Osteoblast (primary cell): Measurements from ENCODE around the gene RALB. TPM values are rescaled to one million over a fixed set of nuclear protein-coding genes. Genes with fewer than 3 reads are reported as not detected.
"Not testable (repeated sequence)": the region's sequence is repeated elsewhere in the genome, so short reads cannot be mapped to it uniquely, and the experiment has no call there.

ENCODE experiments used
- DNase-seq: peaks from one replicate; pipeline ENCODE4 v3.0.0; 2011; ENCODE audit warnings: low spot score, mixed read lengths; ENCODE audit not compliant: insufficient read length; ENCODE audit errors: missing footprints
- H2AFZ ChIP-seq: 2 replicates; pipeline ENCODE4 v1.6.0; 2011; ENCODE audit warnings: mild to moderate bottlenecking, low read length
- H3K27ac ChIP-seq: 2 replicates; pipeline ENCODE4 v1.5.1; 2011; ENCODE audit warnings: mild to moderate bottlenecking, low read depth, low read length, moderate library complexity
- H3K27me3 ChIP-seq: 2 replicates; pipeline ENCODE4 v1.6.0; 2012; ENCODE audit warnings: mild to moderate bottlenecking, control low read depth, inconsistent platforms, low read length, moderate library complexity; ENCODE audit not compliant: insufficient read depth
- H3K36me3 ChIP-seq: 2 replicates; pipeline ENCODE4 v1.5.1; 2011; ENCODE audit warnings: mild to moderate bottlenecking, low read length, control low read depth, moderate library complexity; ENCODE audit not compliant: insufficient read depth
- H3K4me1 ChIP-seq: 2 replicates; pipeline ENCODE4 v1.5.1; 2011; ENCODE audit warnings: mild to moderate bottlenecking, low read length, control low read depth, moderate library complexity; ENCODE audit not compliant: insufficient read depth
- H3K4me2 ChIP-seq: 2 replicates; pipeline ENCODE4 v1.6.0; 2011; ENCODE audit warnings: mild to moderate bottlenecking, low read length; ENCODE audit not compliant: insufficient read depth
- H3K4me3 ChIP-seq: fragments of 200-600 bp; sonication (generic); 3 replicates; pipeline ENCODE4 v1.5.1; 2012; ENCODE audit warnings: mild to moderate bottlenecking, low read length, inconsistent platforms; ENCODE audit not compliant: insufficient read depth
- H3K79me2 ChIP-seq: 2 replicates; pipeline ENCODE4 v1.6.0; 2012; ENCODE audit warnings: mild to moderate bottlenecking, low read length, control low read depth, inconsistent platforms; ENCODE audit not compliant: insufficient read depth
- H3K9me3 ChIP-seq: 2 replicates; pipeline ENCODE4 v1.5.1; 2011; ENCODE audit warnings: low read depth, low read length, control low read depth
- H4K20me1 ChIP-seq: 2 replicates; pipeline ENCODE4 v1.6.0; 2012; ENCODE audit warnings: mild to moderate bottlenecking, low read length, control low read depth; ENCODE audit not compliant: insufficient read depth
- CTCF ChIP-seq: IDR thresholded peaks from 2 replicates; pipeline ENCODE4 v1.5.1; 2011; ENCODE audit warnings: mild to moderate bottlenecking, low read depth, low read length, moderate library complexity; ENCODE audit errors: extremely low read depth
- total RNA-seq: library from RNA; depleted of rRNA; stranded (reverse); fragments of >200 nt; gene quantifications from 2 replicates; pipeline ENCODE4 v1.2.3, GENCODE V29; 2012

The RALB gene
- total RNA-seq, 1 donor = 48.5 TPM

GRCh38 chr2:120230515-120231471 lies 21.9 kb upstream of the RALB start:
- Histone ChIP-seq H3K27me3 (no peaks in the 10 kb centered on the region), H2AFZ (no peak overlapping the region), H3K36me3 (no peaks in the 10 kb centered on the region), H3K4me1 (peaks cover 6% of the 10 kb centered on the region), H3K4me2 (no peak overlapping the region), H3K9me3 (no peaks in the 10 kb centered on the region), H3K79me2 (no peaks in the 10 kb centered on the region), H3K4me3 (no peak overlapping the region), H4K20me1 (no peaks in the 10 kb centered on the region), H3K27ac (no peak overlapping the region)
- no peak for TF ChIP-seq CTCF
- no peak for DNase-seq

- Histone ChIP-seq H3K36me3 (no peaks in the 10 kb centered on the region), H2AFZ (peak overlapping the region; percentile 92), H3K4me3 (no peak overlapping the region), H3K9me3 (no peaks in the 10 kb centered on the region), H3K4me1 (peaks cover 6% of the 10 kb centered on the region), H4K20me1 (no peaks in the 10 kb centered on the region), H3K27ac (no peak overlapping the region), H3K79me2 (no peaks in the 10 kb centered on the region), H3K27me3 (no peaks in the 10 kb centered on the region), H3K4me2 (peak overlapping the region; percentile 85)
- no peak for TF ChIP-seq CTCF
- DNase-seq = no peak
Measured at GRCh38 chr2:120231564-120231973, 21.1 kb upstream of the RALB start.

GRCh38 chr2:120231974-120232635 lies 20.5 kb upstream of the RALB start:
- peak overlapping the region; percentile 12 for H3K27ac ChIP-seq
- peak overlapping the region; percentile 68 for H3K4me3 ChIP-seq
- no peaks in the 10 kb centered on the region for H3K9me3 ChIP-seq
- peak overlapping the region; percentile 92 for H2AFZ ChIP-seq
- no peaks in the 10 kb centered on the region for H3K27me3 ChIP-seq
- H3K79me2 ChIP-seq = no peaks in the 10 kb centered on the region
- no peaks in the 10 kb centered on the region for H4K20me1 ChIP-seq
- DNase-seq = peak; percentile 84
- peak overlapping the region; percentile 85 for H3K4me2 ChIP-seq
- H3K36me3 ChIP-seq = no peaks in the 10 kb centered on the region
- TF ChIP-seq CTCF = no peak
- H3K4me1 ChIP-seq = peaks cover 7% of the 10 kb centered on the region

- H3K27ac ChIP-seq = no peak overlapping the region
- no peaks in the 10 kb centered on the region for H3K9me3 ChIP-seq
- DNase-seq = no peak
- H2AFZ ChIP-seq = no peak overlapping the region
- H3K79me2 ChIP-seq = no peaks in the 10 kb centered on the region
- no peaks in the 10 kb centered on the region for H3K27me3 ChIP-seq
- H3K4me3 ChIP-seq = no peak overlapping the region
- TF ChIP-seq CTCF = no peak
- no peaks in the 10 kb centered on the region for H3K36me3 ChIP-seq
- no peaks in the 10 kb centered on the region for H4K20me1 ChIP-seq
- H3K4me1 ChIP-seq = peaks cover 18% of the 10 kb centered on the region
- H3K4me2 ChIP-seq = no peak overlapping the region
Measured at GRCh38 chr2:120233292-120233691, 19.4 kb upstream of the RALB start.

- not testable (repeated sequence) for DNase-seq, H3K36me3 ChIP-seq, H3K4me3 ChIP-seq, H3K27me3 ChIP-seq, H4K20me1 ChIP-seq, H3K79me2 ChIP-seq, H2AFZ ChIP-seq, H3K27ac ChIP-seq, H3K4me2 ChIP-seq, H3K9me3 ChIP-seq
- peaks cover 36% of the 10 kb centered on the region for H3K4me1 ChIP-seq
Measured at GRCh38 chr2:120235158-120235557, 17.5 kb upstream of the RALB start.
